ENCODE results near the gene TMEM47.

Gene TMEM47

DNA sequence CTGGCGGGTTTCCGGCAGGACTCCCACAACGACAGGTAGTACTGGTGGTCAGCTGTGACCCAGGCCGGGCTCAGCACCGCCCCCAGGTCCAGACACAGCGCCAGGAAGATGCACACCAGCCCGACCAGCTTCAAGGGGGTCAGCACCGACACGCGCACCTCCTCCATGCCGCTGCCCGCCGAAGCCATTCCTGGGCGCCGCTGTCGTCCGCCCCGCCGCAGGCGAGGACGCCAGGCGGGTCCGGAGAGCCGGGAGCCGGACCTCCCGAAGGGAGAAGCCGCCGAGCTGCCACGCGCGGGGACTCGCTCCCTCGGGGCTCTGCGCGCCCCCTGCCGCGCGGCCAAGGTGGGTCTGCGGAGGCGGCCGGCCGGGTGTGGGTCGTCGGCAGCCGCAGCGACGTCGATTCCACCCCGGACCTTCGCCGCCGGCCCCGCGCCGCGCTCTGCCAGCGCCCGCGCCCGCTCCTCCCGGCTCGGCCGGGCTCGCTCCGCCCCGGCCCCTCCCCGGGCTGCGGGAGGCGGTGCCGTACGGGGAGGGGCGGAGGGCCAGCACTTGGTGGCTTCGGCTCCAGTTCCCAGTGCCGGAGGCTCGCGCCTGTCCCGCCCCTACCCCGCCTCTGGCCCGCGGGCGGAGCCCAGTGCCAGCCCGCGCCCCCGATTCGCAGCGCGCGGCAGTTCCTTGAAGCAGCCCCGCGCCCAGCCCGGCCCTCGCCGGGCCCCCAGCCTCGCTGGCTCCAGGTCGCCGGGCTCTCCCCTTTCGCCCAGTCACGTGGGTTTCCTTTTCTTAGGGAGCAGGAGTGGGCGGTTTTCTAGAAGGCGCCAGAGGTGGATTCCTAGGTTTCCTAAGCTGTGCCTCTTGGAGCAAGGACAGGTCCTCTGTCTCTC lies at the start of gene TMEM47:
TSS of gene TMEM47 (minus strand) at position 444 of the 884 bp plus-strand sequence. CDS start at position 188, 256 bp downstream.
- DNase-seq, result no peak

DNA sequence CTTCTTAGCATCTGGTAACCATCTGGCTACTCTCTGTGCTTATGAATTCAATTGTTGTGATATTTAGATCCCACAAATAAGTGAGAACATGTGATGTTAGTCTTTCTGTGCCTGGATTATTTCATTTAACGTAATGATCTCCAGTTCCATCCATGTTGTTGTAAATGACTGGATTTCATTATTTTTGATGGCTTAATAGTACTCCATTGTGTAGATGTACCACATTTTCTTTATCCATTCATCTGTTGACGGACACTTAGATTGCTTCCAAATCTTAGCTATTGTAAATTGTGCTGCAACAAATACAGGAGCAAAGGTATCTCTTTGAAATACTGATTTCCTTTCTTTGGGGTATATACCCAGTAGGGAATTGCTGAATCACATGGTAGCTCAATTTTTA lies 30.0 kb upstream of the TMEM47 start:
- DNase-seq, result no peak

DNA sequence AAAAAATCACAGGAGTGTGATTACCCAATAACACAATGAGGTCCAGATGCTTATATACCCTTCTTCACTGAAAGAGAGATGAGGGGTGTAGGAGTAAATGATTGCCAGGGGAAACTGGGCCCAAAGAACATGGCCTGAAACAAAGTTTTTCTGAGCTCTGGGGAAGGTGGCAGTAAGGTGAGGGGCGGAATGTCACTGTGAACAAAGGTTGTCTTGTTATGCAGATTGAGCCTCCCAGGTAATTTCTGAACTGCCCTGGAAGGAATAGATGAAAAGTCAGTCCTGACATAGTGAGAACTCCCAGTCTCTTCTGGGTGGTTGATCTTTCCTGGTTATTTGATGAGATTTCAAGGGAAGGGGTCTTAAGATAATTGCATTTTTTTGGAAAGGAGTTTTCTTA lies 2.5 kb upstream of the TMEM47 start:
- no peak for DNase-seq

DNA sequence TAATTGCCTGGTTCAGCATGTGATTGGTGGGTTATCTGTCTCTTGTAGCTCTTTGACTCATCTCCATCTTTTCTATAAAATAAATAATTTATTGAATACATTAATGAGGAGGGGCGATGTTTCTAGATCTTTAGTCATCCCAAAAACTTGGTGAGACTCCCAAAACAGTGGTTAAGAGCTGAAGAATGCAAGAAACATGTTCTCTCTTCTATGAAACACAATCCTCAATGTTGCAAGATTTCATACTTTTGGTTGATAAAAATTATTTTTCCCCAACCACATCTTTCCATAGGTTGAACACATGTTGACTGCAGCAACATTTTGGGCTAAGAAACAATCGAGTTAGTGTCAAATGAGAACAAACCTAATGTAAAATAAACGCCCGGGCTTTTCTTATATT lies 1.2 kb upstream of the TMEM47 start:
- DNase-seq, result no peak

DNA sequence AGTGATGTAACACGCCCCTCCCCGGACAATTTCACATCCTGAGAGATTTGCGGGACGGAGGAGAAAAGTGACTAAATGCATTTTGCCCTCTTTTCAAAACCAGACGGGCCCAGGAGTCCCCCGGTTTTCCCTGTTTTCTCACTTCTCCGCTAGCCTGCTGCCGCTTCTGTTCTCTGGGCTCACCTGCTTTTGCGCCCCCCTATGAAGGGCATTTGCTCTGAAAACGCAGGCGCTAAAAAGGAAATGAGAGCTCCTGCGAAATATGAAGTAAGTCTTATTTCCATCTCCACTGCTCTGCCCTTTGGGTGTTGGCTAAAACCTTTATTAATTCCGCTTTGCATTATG lies 613 bp upstream of the TMEM47 start:
- DNase-seq, result no peak

DNA sequence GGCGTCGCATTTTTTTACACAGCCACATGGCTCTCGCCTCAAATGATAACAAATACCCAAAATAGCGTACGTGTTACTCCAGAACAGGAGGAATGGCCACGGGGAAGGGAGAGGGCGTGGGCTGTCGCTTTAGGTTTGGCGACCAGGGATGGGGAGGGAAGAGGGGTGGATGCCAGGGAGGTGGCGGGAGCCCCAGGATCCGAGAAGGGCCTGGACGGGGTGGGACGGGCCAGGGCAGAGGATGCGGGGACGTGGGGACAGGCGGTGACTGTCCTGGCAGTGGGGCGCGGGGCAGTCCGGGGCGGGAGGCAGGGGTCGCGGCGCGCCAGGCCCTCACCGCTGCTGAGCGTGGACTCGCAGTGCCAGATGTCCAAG lies 631 bp downstream of the TMEM47 start:
- DNase-seq, result no peak

DNA sequence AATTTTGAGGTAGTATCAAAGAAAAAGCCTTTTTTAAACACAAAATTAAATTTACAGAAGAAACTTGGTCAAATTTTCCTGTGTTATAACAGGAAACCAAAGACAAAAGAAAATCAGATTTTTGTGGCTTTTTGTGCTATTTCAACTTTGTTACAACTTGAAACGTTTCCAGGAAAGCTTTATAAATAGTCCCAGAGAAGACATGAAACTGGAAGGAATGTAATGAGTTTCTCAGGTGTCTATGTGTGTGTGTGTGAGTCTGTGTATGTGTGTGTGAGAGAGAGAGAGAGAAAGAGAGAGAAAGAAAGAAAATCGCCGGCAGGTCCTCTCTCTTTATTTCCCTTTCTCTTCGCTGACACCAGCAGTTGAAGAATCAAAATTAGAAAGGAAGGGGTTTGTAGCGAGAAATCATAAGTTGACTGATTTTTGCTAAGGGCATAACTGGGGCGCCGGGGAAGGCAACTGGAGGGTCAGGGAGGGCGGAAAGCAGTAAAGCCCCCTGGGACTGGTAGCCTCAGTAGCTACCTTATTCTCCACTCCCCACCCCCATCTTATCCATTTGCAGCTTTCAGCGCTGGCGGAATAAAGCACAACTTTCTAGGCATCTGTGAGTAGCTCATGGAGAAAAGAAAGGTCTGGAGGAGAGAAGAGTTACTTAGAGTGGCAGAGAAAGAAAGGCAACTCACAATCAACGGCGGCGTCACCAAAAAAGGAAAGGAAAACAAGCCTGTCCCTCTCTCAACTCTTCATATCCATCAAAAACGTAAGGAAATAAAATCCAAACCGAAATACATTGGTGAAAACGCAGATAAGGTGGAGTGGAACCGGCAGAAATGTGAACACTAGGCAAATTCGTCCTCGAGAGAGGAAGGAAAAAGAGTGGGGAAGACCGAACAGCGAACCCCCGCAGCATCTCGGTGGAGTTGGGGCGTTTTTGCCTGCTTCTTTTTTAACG lies 1.3 kb downstream of the TMEM47 start:
- no peak for DNase-seq

DNA sequence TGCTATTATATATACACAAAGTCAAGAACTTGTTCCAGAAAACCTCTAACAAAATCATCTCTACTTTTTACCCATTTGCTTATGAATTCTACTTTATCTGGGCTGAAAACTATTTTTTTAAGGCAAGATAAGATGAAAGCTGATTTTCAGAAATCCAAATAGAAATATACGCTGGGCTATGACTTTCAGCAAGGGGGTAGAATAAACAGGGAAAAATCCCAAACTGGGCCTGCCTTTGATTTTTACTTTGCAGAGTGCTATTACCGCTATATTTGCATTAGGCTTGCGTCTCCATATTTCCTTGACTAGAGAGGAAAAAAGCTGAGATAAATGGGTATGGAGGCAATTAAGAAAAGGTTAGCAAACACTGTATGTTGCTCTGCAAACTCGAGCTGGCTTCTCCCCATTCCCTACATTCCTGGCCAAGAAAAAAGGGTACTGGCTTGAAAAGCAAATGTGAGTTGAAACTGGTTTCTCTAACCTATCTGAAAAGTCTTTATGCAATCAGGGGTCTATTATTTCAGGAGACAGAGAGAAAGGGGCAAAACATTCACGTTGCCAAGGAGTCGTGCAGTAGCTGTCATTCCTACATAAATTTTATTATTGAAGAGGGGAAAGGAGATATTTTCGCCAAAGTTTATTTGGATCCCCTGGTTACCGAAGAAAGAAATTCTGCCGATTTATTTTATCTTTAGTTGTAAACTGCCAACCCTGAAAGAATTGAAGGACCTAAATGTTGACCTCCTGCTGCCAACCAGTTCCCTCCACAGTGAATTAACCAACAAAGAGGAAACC lies 2.2 kb downstream of the TMEM47 start:
- no peak for DNase-seq

DNA sequence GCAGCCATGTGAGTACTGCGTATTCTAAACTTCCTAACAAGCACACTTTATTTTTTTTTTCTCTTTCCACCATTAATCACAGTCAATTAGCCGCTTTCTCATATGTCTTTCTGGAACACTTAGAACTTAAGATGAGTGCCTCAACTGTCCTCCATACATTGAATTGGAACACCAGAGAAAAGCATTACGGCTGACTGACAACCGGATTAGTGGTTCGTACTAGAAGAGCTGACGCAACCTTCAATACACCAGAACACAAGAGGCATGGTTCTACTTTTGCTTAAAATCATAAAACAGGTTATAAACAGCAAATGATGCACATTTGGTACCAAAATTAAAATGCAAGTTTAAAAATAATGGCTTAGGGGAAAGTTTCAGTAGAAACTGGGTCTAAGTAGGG lies 3.3 kb downstream of the TMEM47 start:
- no peak for DNase-seq

DNA sequence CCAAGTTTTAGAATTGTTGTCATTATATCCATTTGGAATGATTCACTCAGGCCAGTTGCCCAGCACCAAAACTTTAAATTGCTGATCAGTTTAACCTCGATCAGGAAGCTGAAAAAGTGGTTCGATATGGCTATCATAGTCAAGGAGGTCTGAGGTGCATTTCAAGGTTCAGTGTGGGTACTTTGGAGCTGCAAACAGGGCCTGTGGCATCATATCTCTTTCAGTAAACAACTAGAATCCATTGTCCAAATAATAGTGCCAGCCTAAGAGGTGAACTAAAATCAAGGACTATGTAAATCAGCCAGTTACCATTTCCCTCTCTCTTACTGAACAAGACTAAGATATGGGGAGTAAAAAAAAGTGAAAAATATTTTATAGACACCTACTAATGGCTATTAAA lies 14.2 kb downstream of the TMEM47 start:
- no peak for DNase-seq

DNA sequence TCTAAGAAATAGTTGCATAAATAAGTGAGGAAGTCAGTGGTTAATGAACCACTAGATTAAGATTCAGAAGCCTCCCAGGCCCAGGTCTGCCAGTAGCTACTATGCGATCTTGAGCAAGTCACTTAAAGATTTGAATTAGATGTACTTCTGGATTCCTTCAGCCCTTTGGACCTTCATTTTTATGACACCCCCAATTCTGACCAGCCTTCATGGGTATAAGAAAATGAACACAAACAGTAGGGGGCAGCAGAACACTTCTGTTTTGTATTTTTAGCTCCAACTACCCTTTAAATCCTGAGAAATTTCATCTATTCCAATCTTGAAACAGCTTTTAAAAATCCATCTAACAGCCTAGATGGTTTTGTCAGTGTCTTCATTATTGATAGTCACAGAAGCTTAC lies 19.0 kb downstream of the TMEM47 start:
- no peak for DNase-seq

DNA sequence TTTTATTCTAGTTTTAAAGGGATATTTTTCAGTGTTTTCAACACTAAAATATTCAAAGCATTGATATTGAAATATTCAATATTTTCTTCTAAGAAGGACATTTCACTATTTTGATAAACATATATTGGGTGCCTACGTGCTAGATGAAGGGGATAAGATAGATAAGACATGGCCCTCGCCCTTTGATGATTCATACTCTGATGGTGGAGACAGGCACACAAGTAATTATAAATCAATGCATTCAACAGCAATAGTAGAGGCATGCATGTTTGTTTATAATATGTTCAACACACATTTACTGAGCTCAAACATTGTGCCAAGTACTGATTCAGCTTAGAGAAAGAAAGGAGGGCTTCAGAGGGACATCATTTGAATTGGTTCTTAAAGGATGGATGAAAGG lies 22.7 kb downstream of the TMEM47 start:
- DNase-seq, result no peak

DNA sequence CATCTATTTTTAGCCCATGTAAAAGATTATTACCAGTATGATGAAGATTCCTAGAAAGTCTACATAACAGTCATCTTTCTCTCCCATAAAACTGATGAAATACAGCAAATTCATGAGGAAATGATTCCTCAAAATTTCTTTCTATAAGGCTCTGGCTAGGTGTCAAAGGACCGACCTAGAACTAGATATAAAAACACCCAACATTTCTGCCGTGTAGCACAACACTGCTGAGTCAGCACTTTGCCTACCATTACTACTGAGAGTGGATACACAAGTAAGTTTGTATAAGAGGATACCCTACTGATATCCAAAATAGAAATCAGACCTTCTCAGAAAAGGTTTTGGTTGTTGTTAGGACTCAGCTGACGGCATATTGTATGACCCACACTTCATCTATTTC lies 24.7 kb downstream of the TMEM47 start:
- no peak for DNase-seq

DNA sequence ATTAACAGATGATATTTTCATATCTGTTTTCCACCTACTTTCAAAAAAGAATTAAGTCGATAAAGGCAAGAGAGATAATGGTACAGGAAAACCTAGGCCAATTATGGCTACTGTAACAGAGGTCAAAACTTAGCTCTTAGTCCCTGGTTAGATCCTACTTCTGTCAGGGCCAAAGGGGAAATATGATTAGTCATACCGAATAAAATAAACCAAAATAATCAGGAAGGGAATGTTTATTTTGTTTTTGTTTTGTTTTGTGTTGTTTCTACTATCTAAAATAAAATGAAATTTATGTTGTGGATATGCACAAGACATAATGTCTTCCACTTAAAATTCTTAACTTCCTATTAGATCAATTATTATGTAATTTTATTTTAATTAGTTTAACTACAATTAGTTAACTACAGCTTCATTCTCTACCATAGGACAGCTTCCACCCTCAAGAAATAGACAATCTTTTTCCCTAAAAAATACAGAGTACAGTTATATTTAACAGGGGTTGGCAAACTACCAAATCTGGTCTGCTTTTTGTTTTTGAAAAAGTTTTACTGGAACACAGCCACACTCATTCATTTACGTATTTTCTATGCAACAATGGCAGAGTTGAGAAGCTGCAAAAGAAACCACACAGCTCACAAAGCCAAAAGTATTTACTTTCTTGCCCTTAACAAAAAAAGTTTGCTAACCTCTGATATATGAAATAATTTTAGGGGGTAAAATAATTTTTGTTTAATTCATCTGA lies 25.4 kb downstream of the TMEM47 start:
- no peak for DNase-seq

DNA sequence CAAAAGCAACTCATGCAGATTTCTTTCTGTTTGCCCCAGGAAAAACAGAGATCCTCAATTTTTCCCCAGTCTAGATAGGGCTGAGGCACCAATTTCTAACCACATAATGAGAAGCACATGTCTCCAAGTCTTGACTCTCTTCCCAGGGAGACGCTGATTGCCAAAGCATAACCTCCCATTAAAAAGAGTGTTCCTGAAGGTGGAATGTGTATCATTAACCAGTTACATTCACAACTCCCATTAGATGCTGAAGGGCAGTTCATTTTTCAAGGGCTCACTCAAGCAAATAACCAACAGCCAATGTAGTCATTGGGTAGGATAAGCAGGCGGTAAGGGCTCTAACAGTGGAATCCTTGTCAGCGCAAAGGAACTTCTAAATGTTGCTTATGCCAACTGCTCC lies 27.5 kb downstream of the TMEM47 start:
- DNase-seq, result no peak

DNA sequence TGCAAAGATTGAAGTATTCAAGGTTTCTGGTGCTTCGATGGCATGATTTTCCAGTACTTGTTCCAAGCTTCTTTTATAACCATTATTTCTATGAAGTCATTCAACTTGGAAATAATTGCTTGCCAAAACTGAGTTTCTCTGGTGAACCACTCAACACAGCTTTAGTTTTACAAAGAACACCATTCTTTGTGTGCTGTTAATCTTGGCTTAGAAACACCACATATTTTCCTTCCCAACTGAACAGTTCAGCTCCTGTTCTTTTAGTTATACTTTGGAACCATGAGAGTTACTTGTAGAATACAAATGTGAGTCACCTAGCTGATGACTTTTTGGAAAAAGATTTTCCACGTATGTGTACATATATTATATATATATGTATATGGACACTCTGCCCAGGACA lies 32.7 kb downstream of the TMEM47 start:
- DNase-seq, result no peak

DNA sequence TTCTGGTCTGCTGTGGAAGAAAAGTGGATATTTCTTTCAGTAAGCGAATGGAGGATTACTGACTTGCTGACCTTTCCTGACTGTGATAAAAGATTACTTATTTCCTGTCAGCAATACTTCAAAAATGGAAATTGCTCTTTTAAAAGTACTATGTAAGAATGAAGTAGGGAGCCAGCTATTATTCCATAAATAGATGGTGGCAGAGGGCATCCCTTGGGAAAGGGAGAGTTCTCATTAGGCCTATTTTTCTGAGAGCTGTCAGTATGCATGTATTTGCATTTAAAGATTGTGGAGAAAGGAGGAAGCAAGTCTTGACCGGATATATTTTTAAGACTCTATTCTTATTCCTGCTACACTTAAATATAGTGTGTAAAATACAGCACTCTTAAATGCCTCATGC lies 37.2 kb downstream of the TMEM47 start:
- DNase-seq, result no peak

DNA sequence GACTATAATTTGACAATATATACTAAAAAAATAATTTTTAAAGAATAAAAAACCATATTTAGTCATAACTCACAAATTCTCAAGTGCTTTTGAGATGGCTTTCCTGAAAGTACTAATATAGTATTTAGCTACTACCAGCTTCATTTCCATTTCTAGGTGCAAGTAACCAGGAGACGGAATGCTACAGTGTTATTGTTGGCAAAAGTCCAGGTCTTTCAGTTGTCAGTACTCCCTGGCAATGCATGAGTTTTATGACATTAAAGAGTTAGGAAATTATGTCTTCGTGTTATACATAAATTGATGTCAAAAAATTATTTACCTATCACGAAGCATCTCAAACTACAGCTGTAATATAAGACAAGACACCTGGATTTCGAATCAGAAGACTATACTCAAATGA lies 45.0 kb downstream of the TMEM47 start:
- DNase-seq, result no peak

DNA sequence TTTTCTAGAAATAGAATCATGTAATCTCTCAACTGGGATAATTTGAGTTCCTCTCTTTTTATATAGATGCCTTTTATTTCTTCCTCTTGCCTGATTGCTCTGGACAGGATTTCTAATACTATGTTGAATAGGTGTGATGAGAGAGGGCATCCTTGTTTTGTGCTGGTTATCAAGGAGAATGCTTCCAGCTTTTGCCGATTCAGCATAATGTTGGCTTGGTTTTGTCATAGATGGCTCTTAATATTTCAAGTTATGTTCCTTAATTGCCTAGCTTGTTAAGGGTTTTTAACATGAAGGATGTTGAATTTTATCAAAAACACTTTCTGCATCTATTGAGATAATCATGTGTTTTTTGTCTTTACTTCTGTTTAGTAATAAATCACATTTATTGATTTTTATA lies 58.7 kb downstream of the TMEM47 start:
- DNase-seq, result no peak

DNA sequence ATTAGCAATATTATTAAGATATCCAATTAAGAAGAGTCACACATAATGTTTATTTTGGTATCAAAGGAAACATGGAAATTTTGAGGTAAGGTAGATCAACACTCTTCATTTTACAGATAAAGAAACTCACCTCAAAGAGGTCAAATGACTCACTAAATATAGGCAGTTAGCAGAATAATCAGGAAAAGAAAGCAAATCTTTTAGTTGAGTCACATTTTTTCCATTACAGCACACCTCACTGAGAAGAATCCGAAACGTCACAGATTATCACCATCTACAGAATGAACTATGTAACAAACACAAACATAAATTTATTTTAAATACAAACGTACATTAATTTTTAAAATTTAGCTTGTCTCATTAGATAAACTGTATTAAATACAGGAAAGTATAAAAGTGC lies 70.1 kb downstream of the TMEM47 start:
- no peak for DNase-seq

DNA sequence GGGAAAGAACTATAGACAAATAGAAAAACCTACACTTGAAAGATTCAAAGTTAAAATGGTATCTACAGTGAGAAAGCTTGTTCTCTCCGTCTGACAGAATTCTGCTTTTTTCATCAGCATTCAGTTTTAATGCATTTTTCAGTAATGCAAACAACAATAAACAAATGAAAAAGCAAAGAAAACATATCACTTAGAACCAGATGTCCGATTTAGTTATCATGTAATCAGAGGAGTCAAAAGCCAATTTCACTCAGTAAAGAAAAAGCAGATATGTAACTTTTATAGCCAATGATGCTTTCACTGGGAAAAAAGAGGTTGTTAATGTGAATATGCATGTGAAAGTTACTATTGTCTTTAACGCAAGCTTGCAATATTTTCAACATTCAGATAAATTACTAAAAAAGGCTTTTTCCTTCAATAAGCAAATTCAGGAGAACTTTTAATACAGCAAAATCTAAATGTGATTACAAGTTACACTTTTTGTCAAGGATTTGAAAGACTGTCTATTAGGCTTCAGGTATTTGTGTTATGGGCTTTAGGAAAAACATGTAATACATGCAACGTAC lies 70.7 kb downstream of the TMEM47 start:
- DNase-seq, result no peak

DNA sequence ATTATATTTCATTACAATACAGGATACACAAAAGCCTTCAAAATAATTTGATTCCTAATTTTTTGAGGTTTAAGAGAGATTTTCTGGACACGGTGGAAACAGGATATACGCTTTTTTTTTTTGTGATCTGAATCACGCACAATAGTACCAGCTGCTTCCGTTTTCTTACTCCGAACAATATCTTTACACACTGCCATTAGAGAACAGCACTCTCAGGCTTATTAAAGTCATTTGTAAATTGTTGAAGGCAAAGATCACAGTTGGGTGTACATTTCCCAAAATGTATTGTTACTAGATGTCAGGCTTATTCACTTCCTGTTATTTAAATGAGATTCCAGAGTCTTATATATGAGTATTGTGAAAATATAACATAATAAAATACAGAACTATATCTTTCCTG lies 71.5 kb downstream of the TMEM47 start:
- no peak for DNase-seq
